Kidney epithelial cell (primary cell): ENCODE measurements around the gene UBE2Q1. TPM values are rescaled to one million over a fixed set of nuclear protein-coding genes. Genes with fewer than 3 reads are reported as not detected.

ENCODE experiments used
- DNase-seq: peaks from one replicate; pipeline ENCODE4 v3.0.0-alpha.2; 2010; ENCODE audit warnings: low read depth
- H3K27me3 ChIP-seq: 2 replicates; pipeline ENCODE4 v1.6.0; 2011; ENCODE audit warnings: low read length; ENCODE audit not compliant: control insufficient read depth, insufficient read depth
- H3K36me3 ChIP-seq: 2 replicates; pipeline ENCODE4 v1.5.1; 2011; ENCODE audit warnings: low read length; ENCODE audit not compliant: control insufficient read depth, insufficient read depth
- H3K4me3 ChIP-seq: 2 replicates; pipeline ENCODE4 v1.5.1; 2011; ENCODE audit warnings: low read depth, mild to moderate bottlenecking, control low read depth, low read length
- total RNA-seq: library from RNA; depleted of rRNA; stranded (reverse); fragments of >200 nt; gene quantifications from 2 replicates; pipeline ENCODE4 v1.2.3, GENCODE V29; 2015
- TF ChIP-seq, protein P1 (sequence below): IDR thresholded peaks from 2 replicates; pipeline ENCODE4 v1.5.1; 2011; ENCODE audit warnings: mild to moderate bottlenecking, moderate library complexity, low read length, control low read depth, inconsistent platforms; ENCODE audit not compliant: insufficient read depth, poor library complexity, severe bottlenecking

The UBE2Q1 gene
- total RNA-seq, 1 donor from 2014 or later, result 42.7 TPM

DNA sequence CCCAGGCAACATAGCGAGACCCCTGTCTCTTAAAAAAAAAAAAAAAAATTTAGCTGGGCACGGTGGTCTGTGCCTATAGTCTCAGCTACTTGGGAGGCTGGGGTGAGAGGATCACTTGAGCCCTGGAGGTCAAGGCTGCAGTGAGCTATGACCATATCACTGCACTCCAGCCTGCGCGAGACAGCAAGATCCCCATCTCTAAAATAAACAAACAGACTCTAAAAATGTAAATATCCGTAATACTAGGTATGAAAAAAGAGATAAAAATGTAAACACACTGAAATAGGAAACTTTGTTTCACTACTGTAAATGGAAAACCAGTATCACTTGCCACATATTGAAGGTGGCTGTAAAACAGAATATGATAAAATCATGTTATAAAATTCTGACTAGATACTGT, 32.3 kb upstream of the UBE2Q1 start:
- TF ChIP-seq, protein P1, sequence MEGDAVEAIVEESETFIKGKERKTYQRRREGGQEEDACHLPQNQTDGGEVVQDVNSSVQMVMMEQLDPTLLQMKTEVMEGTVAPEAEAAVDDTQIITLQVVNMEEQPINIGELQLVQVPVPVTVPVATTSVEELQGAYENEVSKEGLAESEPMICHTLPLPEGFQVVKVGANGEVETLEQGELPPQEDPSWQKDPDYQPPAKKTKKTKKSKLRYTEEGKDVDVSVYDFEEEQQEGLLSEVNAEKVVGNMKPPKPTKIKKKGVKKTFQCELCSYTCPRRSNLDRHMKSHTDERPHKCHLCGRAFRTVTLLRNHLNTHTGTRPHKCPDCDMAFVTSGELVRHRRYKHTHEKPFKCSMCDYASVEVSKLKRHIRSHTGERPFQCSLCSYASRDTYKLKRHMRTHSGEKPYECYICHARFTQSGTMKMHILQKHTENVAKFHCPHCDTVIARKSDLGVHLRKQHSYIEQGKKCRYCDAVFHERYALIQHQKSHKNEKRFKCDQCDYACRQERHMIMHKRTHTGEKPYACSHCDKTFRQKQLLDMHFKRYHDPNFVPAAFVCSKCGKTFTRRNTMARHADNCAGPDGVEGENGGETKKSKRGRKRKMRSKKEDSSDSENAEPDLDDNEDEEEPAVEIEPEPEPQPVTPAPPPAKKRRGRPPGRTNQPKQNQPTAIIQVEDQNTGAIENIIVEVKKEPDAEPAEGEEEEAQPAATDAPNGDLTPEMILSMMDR, result no peak
- Histone ChIP-seq H3K4me3 (no peak overlapping the region), H3K27me3 (no peaks in the 10 kb centered on the region), H3K36me3 (peaks cover 6% of the 10 kb centered on the region)
- no peak for DNase-seq

DNA sequence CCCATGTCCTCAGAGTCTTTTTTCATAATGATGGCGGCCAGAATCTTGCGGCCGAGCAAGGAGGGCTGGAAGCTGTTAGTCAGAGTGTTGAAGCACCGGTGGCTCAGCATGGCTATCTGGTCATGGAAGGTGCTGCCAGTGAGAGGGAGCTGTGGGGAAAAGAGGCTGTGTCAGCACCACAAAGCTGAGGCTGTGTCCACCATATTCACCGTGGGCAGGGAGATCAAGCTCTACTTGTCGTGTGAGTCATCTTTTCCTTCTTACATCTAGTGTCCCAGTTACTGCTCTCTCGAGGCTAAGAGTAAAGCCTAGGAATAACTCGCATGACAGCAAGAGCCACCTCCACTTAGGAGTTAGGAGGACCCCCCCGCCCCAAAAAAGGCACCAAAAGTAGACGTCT, 31.3 kb upstream of the UBE2Q1 start:
- Histone ChIP-seq H3K4me3 (no peak overlapping the region), H3K36me3 (peaks cover 6% of the 10 kb centered on the region), H3K27me3 (no peaks in the 10 kb centered on the region)
- TF ChIP-seq, protein P1, result no peak
- DNase-seq, result no peak

DNA sequence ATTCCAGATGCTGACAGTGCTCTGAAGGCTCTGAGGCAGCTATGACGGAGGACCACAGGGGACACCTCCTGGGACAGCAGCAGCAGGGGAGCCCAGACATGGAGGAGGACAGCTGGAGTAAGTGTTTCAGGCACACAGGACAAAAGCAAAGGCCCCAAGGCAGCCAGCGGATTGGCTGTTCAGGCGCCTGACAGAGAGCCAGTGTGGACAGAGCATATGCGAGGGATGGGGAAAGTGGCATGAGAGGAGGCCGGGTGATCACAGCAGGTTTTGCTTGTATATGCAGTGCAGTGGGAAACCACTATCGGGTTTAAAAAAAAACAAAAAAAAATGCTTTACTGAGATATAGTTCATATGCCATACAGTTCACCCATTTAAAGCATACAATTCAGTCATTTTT, 28.2 kb upstream of the UBE2Q1 start:
- TF ChIP-seq, protein P1, result no peak
- DNase-seq, result no peak
- Histone ChIP-seq H3K27me3 (no peaks in the 10 kb centered on the region), H3K36me3 (peaks cover 9% of the 10 kb centered on the region), H3K4me3 (no peak overlapping the region)

DNA sequence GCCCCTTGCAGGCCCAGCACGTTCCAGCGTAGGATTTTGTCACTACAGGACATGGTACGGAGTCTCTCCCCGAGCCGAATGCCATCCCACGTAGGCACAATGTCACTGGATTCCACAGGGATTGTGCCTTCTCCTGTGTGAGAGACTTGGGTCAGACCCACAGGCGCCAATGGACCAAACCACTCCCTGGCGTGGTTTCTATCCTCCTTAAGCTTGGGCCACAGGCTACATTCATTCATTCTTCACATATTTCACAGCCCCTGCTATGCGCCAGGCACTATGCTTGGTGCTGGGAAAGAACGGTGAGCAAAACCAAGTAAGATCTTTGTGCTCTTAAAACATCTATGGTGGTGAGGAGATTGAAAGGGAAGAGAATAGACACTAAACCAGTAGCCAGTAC, 27.8 kb upstream of the UBE2Q1 start:
- H3K27me3 ChIP-seq, result no peaks in the 10 kb centered on the region
- no peak overlapping the region for H3K4me3 ChIP-seq
- peaks cover 9% of the 10 kb centered on the region for H3K36me3 ChIP-seq
- TF ChIP-seq, protein P1, result no peak
- DNase-seq, result no peak

DNA sequence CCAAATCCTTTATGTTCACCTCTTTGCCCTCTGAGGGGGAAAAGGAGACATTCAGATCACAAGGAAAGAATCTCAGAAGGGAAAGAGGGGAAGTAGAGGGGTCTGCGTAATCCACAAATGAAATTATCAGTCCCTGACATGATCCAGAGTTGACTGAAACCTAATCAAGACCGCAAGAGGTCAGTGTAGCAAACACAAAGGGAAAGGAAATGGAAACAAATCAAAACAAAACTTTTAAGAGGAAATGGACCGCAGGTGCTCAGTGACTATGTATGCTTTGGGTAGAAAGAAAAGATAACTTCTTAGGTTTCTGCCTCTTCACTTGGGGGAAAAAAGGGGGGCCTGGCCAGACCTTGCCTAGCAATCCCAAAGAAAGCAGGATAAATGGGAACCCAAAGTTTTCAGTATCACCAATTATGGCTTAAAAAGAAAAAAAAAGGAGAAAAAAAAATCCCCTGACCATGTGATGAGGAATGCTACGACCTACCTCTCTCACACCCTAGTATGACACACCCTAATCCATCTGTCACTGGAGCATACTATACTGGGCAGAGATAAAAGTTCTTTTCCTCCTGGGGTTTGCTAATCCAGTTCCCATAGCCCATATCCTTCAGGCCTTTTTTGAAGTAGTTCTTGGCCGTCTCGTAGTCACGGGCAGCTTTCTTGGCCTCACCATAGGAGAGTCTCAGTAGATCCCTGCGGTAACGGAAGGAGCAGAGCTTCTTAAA, 26.0 kb upstream of the UBE2Q1 start:
- Histone ChIP-seq H3K36me3 (peaks cover 8% of the 10 kb centered on the region), H3K27me3 (no peaks in the 10 kb centered on the region), H3K4me3 (no peak overlapping the region)
- TF ChIP-seq, protein P1, result no peak
- DNase-seq, result no peak

DNA sequence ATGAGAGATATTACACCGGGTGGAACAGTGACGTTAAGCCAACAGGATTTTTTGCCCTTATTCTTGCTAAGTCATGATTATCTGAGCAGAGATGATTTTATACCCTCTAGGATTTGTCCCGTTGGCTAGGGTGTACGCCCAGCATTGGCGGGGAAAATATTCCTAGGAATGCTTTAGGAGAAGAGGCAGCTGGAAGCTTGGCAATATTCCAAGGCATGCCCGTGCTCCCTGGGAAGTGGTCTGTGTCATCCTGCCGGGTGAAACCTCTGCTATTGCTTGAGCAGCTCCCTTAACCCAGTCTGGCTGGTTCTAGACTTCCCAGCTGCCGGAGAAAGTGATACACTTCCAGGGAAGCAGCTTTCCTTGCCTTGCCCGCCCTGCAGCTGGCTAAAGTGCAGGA, 25.3 kb upstream of the UBE2Q1 start:
- Histone ChIP-seq H3K4me3 (no peak overlapping the region), H3K27me3 (no peaks in the 10 kb centered on the region), H3K36me3 (peaks cover 8% of the 10 kb centered on the region)
- TF ChIP-seq, protein P1, result no peak
- DNase-seq, result no peak
